OCI-LY7 (cell line): ENCODE measurements around the gene EPS15. TPM values are rescaled to one million over a fixed set of nuclear protein-coding genes. Genes with fewer than 3 reads are reported as not detected.

Source experiments
- BruUV-seq: library from RNA; stranded (reverse); fragments of 400-500 nt; replicated peaks from 2 replicates; lab custom pipeline; 2021; lab: Mats Ljungman, UMichigan
- CTCF ChIA-PET: fragments of 300-600 bp; sonication (Branson Sonifier 250); formaldehyde crosslinking; loops from one replicate; lab custom pipeline; 2022; ENCODE audit warnings: antibody characterized with exemption; ENCODE audit not compliant: unreplicated experiment; lab: Charles Lee
- POLR2A ChIA-PET: fragments of 300-600 bp; sonication (Branson Sonifier 250); formaldehyde crosslinking; loops from one replicate; lab custom pipeline; 2022; ENCODE audit warnings: antibody characterized with exemption; lab: Charles Lee
- DNase-seq: peaks from one replicate; pipeline ENCODE4 v3.0.0-alpha.2; 2015; ENCODE audit warnings: low spot score
- H2AFZ ChIP-seq: fragments of 200-600 bp; sonication (generic), shearing (Covaris generic); 2 replicates; pipeline ENCODE4 v1.6.1; 2014; ENCODE audit warnings: mild to moderate bottlenecking, antibody characterized with exemption, low read length, moderate library complexity
- H3K27ac ChIP-seq: fragments of 200-600 bp; sonication (generic); 2 replicates; pipeline ENCODE4 v1.5.1; 2014; ENCODE audit warnings: mixed run types, low read depth, mild to moderate bottlenecking, moderate library complexity, low read length, inconsistent platforms; ENCODE audit not compliant: poor library complexity, severe bottlenecking
- H3K36me3 ChIP-seq: fragments of 200-600 bp; sonication (generic); 2 replicates; pipeline ENCODE4 v1.6.1; 2014; ENCODE audit warnings: mild to moderate bottlenecking, antibody characterized with exemption, low read length, moderate library complexity, mixed read lengths; ENCODE audit not compliant: insufficient read depth
- H3K4me1 ChIP-seq: fragments of 200-600 bp; sonication (generic); 2 replicates; pipeline ENCODE4 v1.5.1; 2014; ENCODE audit warnings: mild to moderate bottlenecking, low read length; ENCODE audit not compliant: insufficient read depth, poor library complexity, severe bottlenecking
- H3K4me2 ChIP-seq: fragments of 200-600 bp; sonication (generic); 2 replicates; pipeline ENCODE4 v1.6.1; 2014; ENCODE audit warnings: mild to moderate bottlenecking, low read length
- H3K4me3 ChIP-seq: fragments of 200-600 bp; sonication (generic); 2 replicates; pipeline ENCODE4 v1.5.1; 2014; ENCODE audit warnings: mild to moderate bottlenecking, low read depth, low read length; ENCODE audit not compliant: poor library complexity, severe bottlenecking
- H3K79me2 ChIP-seq: fragments of 200-600 bp; sonication (generic); 2 replicates; pipeline ENCODE4 v1.6.1; 2016; ENCODE audit warnings: low read depth, mild to moderate bottlenecking, low read length, moderate library complexity, mixed read lengths; ENCODE audit not compliant: insufficient read depth
- H3K9me2 ChIP-seq: fragments of 200-600 bp; sonication (generic); 2 replicates; pipeline ENCODE4 v1.6.1; 2016; ENCODE audit warnings: mild to moderate bottlenecking, low read length, mixed read lengths; ENCODE audit not compliant: insufficient read depth
- H3K9me3 ChIP-seq: fragments of 200-600 bp; sonication (generic); 2 replicates; pipeline ENCODE4 v1.6.1; 2014; ENCODE audit warnings: mild to moderate bottlenecking, mixed run types, low read length, mixed read lengths
- H4K20me1 ChIP-seq: fragments of 200-600 bp; sonication (generic); 2 replicates; pipeline ENCODE4 v1.6.1; 2014; ENCODE audit warnings: mild to moderate bottlenecking, antibody characterized with exemption, low read length, moderate library complexity, mixed read lengths; ENCODE audit not compliant: insufficient read depth
- EZH2phosphoT487 ChIP-seq: fragments of 200-600 bp; sonication (generic); IDR thresholded peaks from 2 replicates; pipeline ENCODE4 v1.6.1; 2018; ENCODE audit warnings: low read depth, borderline replicate concordance, mild to moderate bottlenecking, mixed run types, antibody characterized with exemption, low read length, moderate library complexity, mixed read lengths
- intact Hi-C: fragments of 100-400 bp; cut with micrococcal nuclease; formaldehyde crosslinking; loops from one replicate; pipeline ENCODE4 v1.10.0; 2022; ENCODE audit not compliant: unreplicated experiment
- small RNA-seq: library from RNA; depleted of rRNA; stranded (forward); fragments of <200 nt; gene quantifications from one replicate; pipeline ENCODE3, GENCODE V24; 2014
- total RNA-seq, 2 experiments: library from RNA; depleted of rRNA in 1 of 2; stranded (reverse); fragments of >200 nt in 1 of 2; shearing (Covaris generic) in 1 of 2; gene quantifications; 2 replicates each; pipeline ENCODE4 v1.2.3, GENCODE V29; 2014 to 2022
- TF ChIP-seq, protein P1 (sequence below): fragments of 200-600 bp; sonication (generic); conservative IDR thresholded peaks from 2 replicates; pipeline ENCODE4 v1.5.1; 2014; ENCODE audit warnings: mild to moderate bottlenecking, antibody characterized with exemption, low read length, moderate library complexity, mixed read lengths

The EPS15 gene
- total RNA-seq, 2 experiments from 2014 or later, result 23.8 to 73.2 TPM

- Histone ChIP-seq H2AFZ (no peak overlapping the region), H4K20me1 (no peaks in the 10 kb centered on the region), H3K27ac (no peak overlapping the region), H3K9me3 (no peaks in the 10 kb centered on the region), H3K79me2 (no peaks in the 10 kb centered on the region), H3K4me2 (no peak overlapping the region), H3K36me3 (no peaks in the 10 kb centered on the region), H3K4me3 (no peak overlapping the region), H3K4me1 (no peaks in the 10 kb centered on the region), H3K9me2 (no peaks in the 10 kb centered on the region)
- BruUV-seq, result no TSS peak
- CTCF ChIA-PET, result no interaction called here
- TF ChIP-seq, protein P1, sequence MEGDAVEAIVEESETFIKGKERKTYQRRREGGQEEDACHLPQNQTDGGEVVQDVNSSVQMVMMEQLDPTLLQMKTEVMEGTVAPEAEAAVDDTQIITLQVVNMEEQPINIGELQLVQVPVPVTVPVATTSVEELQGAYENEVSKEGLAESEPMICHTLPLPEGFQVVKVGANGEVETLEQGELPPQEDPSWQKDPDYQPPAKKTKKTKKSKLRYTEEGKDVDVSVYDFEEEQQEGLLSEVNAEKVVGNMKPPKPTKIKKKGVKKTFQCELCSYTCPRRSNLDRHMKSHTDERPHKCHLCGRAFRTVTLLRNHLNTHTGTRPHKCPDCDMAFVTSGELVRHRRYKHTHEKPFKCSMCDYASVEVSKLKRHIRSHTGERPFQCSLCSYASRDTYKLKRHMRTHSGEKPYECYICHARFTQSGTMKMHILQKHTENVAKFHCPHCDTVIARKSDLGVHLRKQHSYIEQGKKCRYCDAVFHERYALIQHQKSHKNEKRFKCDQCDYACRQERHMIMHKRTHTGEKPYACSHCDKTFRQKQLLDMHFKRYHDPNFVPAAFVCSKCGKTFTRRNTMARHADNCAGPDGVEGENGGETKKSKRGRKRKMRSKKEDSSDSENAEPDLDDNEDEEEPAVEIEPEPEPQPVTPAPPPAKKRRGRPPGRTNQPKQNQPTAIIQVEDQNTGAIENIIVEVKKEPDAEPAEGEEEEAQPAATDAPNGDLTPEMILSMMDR, result no peak
- no peak for TF ChIP-seq EZH2phosphoT487
- POLR2A ChIA-PET, result no interaction called here
- DNase-seq, result no peak
- intact Hi-C loops, result no loop called here
Observed at GRCh38 chr1:51304360-51304759, 214.7 kb downstream of the EPS15 start.

Small RNA genes lying within 50 kb of the gene (small RNA-seq; reads per million reads assigned to genes)
- gene RNU6-1281P (not detected), gene RNU6-877P (not detected)

Other genes starting within 250 kb of the EPS15 start
- not detected in 2 replicates for gene TTC39A, start 188.7 kb downstream of the EPS15 start, total RNA-seq (2014; rRNA removed; shearing (Covaris generic))
- not detected in 2 replicates for gene TTC39A, start 188.7 kb downstream of the EPS15 start, total RNA-seq (2022)
- 58.6 and 67.5 TPM in 2 replicates for gene OSBPL9, start 97.8 kb upstream of the EPS15 start, total RNA-seq (2014; rRNA removed; shearing (Covaris generic))
- gene OSBPL9, start 97.8 kb upstream of the EPS15 start, total RNA-seq (2022), result 87.8 and 99.1 TPM in 2 replicates